ENCODE results near the gene C17orf100. TPM values are rescaled to one million over a fixed set of nuclear protein-coding genes. Genes with fewer than 3 reads are reported as not detected.

Gene C17orf100
- total and polyA plus RNA-seq, 10 of the 15 experiments (the other 5 are each of a cell fraction or from before 2014, with no cell fraction given): 0.84 to 4.7 (median 1.8) TPM

DNA sequence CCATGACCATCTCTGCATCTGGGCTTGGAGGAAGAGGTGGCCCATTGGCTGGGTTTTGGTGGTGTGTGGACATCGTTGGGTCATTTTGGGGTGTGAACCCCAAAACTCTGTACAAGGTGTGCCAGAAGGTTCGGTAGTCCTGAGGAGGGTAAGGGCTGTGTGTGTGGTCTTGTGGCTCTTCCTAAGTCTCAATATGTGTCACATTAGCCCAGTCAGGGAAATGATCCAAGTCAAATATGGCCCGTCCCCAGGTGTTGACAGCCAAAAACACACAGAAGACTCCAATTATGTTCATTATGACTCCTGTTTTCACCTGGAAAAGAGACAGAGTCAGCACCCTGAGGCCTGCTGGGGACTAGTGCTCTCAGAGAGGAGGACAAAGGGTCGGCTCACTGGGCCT, 34.5 kb downstream of the C17orf100 start (continued):
- TF ChIP-seq, protein P1, sequence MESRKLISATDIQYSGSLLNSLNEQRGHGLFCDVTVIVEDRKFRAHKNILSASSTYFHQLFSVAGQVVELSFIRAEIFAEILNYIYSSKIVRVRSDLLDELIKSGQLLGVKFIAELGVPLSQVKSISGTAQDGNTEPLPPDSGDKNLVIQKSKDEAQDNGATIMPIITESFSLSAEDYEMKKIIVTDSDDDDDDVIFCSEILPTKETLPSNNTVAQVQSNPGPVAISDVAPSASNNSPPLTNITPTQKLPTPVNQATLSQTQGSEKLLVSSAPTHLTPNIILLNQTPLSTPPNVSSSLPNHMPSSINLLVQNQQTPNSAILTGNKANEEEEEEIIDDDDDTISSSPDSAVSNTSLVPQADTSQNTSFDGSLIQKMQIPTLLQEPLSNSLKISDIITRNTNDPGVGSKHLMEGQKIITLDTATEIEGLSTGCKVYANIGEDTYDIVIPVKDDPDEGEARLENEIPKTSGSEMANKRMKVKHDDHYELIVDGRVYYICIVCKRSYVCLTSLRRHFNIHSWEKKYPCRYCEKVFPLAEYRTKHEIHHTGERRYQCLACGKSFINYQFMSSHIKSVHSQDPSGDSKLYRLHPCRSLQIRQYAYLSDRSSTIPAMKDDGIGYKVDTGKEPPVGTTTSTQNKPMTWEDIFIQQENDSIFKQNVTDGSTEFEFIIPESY (IDR thresholded peaks at IDR 0.05): no peak
- TF ChIP-seq ZNF217 (IDR thresholded peaks at IDR 0.05): no peak

DNA sequence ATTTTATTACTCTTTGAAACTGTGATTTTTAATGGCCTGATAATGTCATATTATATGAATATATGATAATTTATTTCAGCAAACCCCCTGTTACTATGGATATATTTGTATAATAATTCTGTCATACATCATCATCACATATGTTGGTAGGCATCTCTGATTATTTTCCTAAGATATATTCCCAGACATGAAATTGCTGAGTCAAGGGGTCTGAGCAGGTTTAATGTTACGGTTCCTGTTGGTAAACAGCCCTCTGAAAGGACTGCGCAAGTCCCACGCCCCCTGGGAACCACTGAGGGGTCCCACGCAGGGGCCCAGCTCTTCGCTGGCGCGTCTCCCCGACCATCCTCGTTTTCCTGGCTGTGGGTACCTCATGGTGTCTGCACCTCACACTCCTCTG, 37.4 kb downstream of the C17orf100 start:
- ChIA-PET POLR2A (no interaction called here), RAD21 (ENCODE audit: unreplicated experiment) (no interaction called here), CTCF (no interaction called here), SMC1A (ENCODE audit: uncharacterized antibody, unreplicated experiment) (interaction anchor here (0.7 kb wide), 1 partner anchor 27 kb away, joined by 3 read pairs; no protein-coding TSS in a partner anchor)
- FAIRE-seq (no peak), DNase-seq (ENCODE audit: low read depth, low spot score) (no peak), ATAC-seq (no peak)
- H3K27ac ChIP-seq (ENCODE audit: control insufficient read depth, insufficient read depth): no peak overlapping the region
- no peak for TF ChIP-seq SMAD1 (IDR thresholded peaks at IDR 0.05; ENCODE audit: low read depth, partially characterized antibody)
- TF ChIP-seq, protein P2, sequence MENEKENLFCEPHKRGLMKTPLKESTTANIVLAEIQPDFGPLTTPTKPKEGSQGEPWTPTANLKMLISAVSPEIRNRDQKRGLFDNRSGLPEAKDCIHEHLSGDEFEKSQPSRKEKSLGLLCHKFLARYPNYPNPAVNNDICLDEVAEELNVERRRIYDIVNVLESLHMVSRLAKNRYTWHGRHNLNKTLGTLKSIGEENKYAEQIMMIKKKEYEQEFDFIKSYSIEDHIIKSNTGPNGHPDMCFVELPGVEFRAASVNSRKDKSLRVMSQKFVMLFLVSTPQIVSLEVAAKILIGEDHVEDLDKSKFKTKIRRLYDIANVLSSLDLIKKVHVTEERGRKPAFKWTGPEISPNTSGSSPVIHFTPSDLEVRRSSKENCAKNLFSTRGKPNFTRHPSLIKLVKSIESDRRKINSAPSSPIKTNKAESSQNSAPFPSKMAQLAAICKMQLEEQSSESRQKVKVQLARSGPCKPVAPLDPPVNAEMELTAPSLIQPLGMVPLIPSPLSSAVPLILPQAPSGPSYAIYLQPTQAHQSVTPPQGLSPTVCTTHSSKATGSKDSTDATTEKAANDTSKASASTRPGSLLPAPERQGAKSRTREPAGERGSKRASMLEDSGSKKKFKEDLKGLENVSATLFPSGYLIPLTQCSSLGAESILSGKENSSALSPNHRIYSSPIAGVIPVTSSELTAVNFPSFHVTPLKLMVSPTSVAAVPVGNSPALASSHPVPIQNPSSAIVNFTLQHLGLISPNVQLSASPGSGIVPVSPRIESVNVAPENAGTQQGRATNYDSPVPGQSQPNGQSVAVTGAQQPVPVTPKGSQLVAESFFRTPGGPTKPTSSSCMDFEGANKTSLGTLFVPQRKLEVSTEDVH (IDR thresholded peaks at IDR 0.05; ENCODE audit: low read depth, partially characterized antibody): no peak
- no peak for TF ChIP-seq MEF2A (IDR thresholded peaks at IDR 0.05; ENCODE audit: insufficient read depth, low read depth, low read length)
- no peak for TF ChIP-seq STAT3 (IDR thresholded peaks at IDR 0.05; ENCODE audit: low read depth, low read length)
- TF ChIP-seq, protein P3, sequence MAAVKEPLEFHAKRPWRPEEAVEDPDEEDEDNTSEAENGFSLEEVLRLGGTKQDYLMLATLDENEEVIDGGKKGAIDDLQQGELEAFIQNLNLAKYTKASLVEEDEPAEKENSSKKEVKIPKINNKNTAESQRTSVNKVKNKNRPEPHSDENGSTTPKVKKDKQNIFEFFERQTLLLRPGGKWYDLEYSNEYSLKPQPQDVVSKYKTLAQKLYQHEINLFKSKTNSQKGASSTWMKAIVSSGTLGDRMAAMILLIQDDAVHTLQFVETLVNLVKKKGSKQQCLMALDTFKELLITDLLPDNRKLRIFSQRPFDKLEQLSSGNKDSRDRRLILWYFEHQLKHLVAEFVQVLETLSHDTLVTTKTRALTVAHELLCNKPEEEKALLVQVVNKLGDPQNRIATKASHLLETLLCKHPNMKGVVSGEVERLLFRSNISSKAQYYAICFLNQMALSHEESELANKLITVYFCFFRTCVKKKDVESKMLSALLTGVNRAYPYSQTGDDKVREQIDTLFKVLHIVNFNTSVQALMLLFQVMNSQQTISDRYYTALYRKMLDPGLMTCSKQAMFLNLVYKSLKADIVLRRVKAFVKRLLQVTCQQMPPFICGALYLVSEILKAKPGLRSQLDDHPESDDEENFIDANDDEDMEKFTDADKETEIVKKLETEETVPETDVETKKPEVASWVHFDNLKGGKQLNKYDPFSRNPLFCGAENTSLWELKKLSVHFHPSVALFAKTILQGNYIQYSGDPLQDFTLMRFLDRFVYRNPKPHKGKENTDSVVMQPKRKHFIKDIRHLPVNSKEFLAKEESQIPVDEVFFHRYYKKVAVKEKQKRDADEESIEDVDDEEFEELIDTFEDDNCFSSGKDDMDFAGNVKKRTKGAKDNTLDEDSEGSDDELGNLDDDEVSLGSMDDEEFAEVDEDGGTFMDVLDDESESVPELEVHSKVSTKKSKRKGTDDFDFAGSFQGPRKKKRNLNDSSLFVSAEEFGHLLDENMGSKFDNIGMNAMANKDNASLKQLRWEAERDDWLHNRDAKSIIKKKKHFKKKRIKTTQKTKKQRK (IDR thresholded peaks at IDR 0.05; ENCODE audit: low read depth, low read length): no peak
- TF ChIP-seq SUPT20H (IDR thresholded peaks at IDR 0.05; ENCODE audit: borderline replicate concordance, control insufficient read depth, low read depth, low read length): no peak
- TF ChIP-seq, protein P4, sequence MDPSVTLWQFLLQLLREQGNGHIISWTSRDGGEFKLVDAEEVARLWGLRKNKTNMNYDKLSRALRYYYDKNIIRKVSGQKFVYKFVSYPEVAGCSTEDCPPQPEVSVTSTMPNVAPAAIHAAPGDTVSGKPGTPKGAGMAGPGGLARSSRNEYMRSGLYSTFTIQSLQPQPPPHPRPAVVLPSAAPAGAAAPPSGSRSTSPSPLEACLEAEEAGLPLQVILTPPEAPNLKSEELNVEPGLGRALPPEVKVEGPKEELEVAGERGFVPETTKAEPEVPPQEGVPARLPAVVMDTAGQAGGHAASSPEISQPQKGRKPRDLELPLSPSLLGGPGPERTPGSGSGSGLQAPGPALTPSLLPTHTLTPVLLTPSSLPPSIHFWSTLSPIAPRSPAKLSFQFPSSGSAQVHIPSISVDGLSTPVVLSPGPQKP (IDR thresholded peaks at IDR 0.05; ENCODE audit: low read depth, low read length): no peak
- TF ChIP-seq CHD1 (IDR thresholded peaks at IDR 0.05; ENCODE audit: low read depth, low read length): no peak
- no peak for TF ChIP-seq ETV6 (conservative IDR thresholded peaks at IDR 0.05 in 1 of 2, IDR thresholded peaks at IDR 0.05 in 1 of 2; ENCODE audit: borderline replicate concordance in 1 of 2, low read depth in 1 of 2)
- no peak overlapping the region for H2AFZ ChIP-seq (ENCODE audit: control insufficient read depth, low read depth, low read length)
- no TSS peak for BruUV-seq (replicated peaks)
- peaks cover 4% of the 10 kb centered on the region for H3K4me1 ChIP-seq (ENCODE audit: control insufficient read depth, insufficient read depth, low read length)
- H3K9ac ChIP-seq (ENCODE audit: control insufficient read depth, insufficient read depth, low read length): no peak overlapping the region
- intact Hi-C loops (cut with micrococcal nuclease; ENCODE audit: unreplicated experiment): no loop called here
- no peaks in the 10 kb centered on the region for H3K27me3 ChIP-seq (replicated peaks in 1 of 2; ENCODE audit: control insufficient read depth in 2 of 2, insufficient read depth in 2 of 2, low read length in 1 of 2)
- H3K79me2 ChIP-seq (ENCODE audit: control insufficient read depth, insufficient read depth, low read length): no peaks in the 10 kb centered on the region
- no peak overlapping the region for H3K4me3 ChIP-seq
- in situ Hi-C loops (cut with MboI): no loop called here
- no peaks in the 10 kb centered on the region for H3K9me3 ChIP-seq (replicated peaks; ENCODE audit: control insufficient read depth, insufficient read depth, low read length)
- H3K36me3 ChIP-seq (ENCODE audit: control insufficient read depth in 2 of 2, insufficient read depth in 2 of 2, low read length in 1 of 2): no peaks in the 10 kb centered on the region
- H4K20me1 ChIP-seq (ENCODE audit: control insufficient read depth, insufficient read depth): no peaks in the 10 kb centered on the region
- WGBS (ENCODE audit: insufficient coverage, insufficient replicate concordance, low lambda C conversion rate, missing lambda C conversion rate): 51% methylated on average over 9 of the region's 9 CpGs
- H3K4me2 ChIP-seq (ENCODE audit: control insufficient read depth, insufficient read depth): no peak overlapping the region
